ENCODE measurements around the gene REG3G.

DNA sequence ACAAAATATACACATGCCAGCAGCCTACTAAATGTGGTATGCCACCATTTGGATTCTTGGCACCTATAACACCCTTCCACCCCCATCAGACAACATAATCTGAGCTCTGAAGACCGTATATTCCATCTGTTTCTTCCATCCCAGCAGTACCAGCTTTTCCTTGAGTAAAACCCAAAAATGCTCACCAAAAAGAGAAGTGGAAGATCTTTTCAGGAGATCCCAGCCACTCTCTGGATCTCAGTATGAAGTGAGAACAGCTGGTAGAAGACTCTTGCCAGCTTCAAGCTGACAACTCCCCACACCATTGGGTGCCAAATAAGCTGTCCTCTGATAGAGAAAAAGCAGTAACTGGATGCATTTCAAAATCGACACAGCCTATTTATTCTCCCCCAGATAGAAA, 39.7 kb downstream of the REG3G start:
- TF ChIP-seq, protein P1, sequence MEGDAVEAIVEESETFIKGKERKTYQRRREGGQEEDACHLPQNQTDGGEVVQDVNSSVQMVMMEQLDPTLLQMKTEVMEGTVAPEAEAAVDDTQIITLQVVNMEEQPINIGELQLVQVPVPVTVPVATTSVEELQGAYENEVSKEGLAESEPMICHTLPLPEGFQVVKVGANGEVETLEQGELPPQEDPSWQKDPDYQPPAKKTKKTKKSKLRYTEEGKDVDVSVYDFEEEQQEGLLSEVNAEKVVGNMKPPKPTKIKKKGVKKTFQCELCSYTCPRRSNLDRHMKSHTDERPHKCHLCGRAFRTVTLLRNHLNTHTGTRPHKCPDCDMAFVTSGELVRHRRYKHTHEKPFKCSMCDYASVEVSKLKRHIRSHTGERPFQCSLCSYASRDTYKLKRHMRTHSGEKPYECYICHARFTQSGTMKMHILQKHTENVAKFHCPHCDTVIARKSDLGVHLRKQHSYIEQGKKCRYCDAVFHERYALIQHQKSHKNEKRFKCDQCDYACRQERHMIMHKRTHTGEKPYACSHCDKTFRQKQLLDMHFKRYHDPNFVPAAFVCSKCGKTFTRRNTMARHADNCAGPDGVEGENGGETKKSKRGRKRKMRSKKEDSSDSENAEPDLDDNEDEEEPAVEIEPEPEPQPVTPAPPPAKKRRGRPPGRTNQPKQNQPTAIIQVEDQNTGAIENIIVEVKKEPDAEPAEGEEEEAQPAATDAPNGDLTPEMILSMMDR (IDR thresholded peaks at IDR 0.05), result no peak
- no peak for TF ChIP-seq POLR2A (IDR thresholded peaks at IDR 0.05)

All from tibial nerve (tissue), 3 donors.